HG03378 (cell line): ENCODE results near the gene BCL7B.
"Not testable (repeated sequence)": the region's sequence is repeated elsewhere in the genome, so short reads cannot be mapped to it uniquely, and the experiment has no call there.

ENCODE experiments used
- ATAC-seq: cut with Tn5 transposase; IDR thresholded peaks from one replicate; pipeline ENCODE4 v1.9.1; 2021; ENCODE audit warnings: mild to moderate bottlenecking, moderate library complexity; ENCODE audit not compliant: unreplicated experiment

The BCL7B gene

GRCh38 chr7:73504017-73504416 lies 53.5 kb downstream of the BCL7B start:
- ATAC-seq: no peak

GRCh38 chr7:73503229-73503628 lies 54.3 kb downstream of the BCL7B start:
- no peak for ATAC-seq

- no peak for ATAC-seq
Observed at GRCh38 chr7:73496626-73497025, 60.9 kb downstream of the BCL7B start.

- ATAC-seq: not testable (repeated sequence)
Observed at GRCh38 chr7:73495507-73495906, 62.0 kb downstream of the BCL7B start.

- no peak for ATAC-seq
Observed at GRCh38 chr7:73489976-73490375, 67.5 kb downstream of the BCL7B start.

GRCh38 chr7:73487486-73487885 lies 70.0 kb downstream of the BCL7B start:
- no peak for ATAC-seq
